HK-2 (cell line): Measurements from ENCODE around the gene C4orf51.

ENCODE experiments used
- DNase-seq: peaks from one replicate; pipeline ENCODE4 v3.0.0-alpha.2; 2018; ENCODE audit not compliant: unreplicated experiment

C4orf51 gene

DNA sequence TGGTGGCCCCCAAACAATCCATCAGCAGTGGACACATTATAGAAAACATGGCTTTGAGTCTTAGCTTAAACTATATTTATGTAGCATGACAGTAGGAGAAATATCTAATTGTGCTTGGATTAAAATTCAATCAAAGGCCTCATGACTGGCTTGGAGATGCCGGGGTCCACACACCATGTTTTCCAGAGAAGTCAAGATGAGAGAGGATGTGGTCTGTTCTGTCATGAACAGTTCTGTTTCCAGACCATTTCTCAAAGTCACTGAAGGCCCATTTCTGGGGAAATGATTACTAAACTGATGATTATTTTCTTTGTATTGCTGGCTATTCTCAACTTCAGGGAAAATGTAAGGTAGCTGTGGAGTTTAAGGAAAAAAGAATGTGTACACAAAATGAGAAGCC lies 76.3 kb downstream of the C4orf51 start:
- DNase-seq, result no peak

DNA sequence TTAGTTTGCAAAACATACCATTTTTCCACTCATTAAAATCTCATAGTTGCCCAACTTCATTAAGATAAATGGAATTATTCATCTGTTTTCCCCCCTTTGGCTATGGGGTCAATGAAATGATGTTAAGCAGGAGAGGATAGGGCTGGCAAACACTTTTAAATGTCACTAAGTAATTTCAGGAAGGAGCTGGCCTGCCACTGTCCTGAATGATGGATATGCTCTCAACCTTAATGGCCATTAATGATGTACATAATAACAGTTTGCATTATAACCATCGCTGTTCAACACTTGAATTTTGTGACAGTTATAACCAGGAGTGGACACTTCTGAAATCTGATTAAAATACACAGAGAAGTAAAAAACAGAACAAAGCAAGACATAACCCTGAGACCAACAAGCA lies 77.2 kb downstream of the C4orf51 start:
- no peak for DNase-seq

DNA sequence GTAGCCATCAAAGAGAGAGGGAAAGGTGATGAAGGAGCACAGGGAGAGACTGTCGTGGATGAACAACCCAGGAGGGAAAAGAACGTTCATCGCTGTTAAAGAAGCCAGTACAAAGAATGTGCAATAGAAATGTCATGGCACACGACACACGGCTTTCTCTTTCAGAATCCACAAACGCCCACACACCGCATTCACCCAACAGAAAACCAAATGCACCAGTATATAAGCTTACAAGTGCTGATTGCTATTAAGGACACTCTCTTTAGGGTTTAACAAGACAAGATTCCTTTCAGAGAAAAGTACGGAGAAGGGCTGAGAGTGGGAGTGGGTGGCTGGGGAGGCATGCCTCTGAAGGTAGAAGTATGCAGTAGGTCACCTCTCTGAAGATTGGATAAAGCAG lies 80.2 kb downstream of the C4orf51 start:
- DNase-seq, result no peak

DNA sequence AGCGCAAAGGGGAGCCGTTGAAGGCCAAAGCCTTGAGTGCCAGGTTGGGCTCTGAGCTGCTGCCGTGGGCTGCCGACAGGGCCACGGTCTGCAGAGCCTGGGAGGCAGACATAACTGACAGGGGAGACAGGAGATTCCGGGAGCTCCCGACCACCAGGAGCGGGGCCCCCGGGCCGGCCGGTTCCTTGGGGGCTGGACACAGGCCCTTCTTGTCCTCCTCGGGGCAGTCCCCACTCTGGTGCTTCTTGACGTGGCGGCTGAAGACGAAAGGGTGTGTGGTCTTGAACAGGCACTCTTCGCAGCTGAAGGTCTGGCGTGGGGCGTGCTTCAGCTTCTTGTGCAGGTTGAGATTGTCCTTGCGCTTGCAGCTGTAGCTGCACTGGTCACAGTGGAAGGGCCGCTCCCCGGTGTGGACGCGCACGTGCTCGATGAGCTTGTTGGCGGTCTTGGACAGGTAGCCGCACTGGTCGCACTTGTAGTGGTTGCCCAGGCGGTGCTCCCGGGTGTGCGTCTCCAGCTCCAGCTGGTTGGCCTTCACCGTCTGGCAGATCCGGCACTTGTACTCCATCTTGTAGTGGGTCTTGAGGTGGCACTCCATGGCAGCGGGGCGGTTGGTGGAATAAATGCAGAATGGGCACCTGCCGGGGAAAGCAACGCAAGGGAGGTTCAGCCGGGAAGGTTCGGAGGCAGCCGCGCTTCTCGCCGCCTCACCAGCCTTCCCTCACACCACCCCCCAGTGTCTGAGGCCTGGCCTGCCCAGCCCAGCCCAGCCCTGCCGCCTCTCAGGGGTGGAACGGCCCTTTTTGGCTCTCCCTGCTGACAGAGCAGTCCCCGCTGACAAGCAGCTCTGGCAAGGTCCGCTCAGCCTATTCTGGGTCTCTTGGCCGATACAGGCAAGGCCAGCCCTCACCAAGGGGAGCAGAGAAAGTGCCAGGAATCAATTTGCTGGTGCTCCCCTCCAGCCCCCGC lies 81.3 kb downstream of the C4orf51 start:
- no peak for DNase-seq

DNA sequence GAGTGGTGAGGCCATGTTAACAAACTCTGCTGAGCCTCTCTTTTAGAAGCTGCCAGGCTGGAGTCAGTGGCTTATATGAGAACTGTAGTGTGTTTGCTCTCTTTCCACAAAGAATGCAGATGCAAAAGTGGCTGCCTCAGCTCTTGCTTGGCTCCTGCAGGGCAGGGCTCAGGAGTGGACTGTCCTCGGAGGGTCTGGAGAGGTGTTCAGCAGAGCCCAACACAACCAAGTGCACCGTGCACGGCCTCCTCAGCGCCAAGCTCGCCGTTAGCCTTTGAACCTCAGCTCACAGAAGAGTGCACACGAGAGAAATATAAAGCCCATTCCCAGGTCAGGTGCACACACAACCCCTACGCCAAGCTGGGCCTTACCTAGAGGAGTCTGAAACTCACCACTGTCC lies 82.8 kb downstream of the C4orf51 start:
- no peak for DNase-seq

DNA sequence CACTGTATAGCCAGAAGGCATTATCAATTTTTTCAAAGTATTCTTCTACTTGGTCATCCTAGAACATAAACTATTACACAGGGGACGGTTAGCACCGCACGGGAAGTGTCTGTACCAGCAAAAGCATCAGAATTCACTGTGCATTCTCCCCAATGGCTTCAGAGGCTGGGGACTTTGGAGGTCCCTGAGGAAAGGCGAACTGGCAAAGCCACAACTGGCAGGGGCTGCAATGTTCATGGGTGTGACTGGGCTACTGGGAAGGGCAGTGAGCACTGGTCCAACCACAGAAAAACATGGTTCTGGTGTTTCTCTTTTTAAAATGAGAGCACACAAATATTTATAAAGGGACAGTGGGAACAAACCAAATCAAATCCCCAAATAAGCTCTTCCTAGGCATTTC lies 83.5 kb downstream of the C4orf51 start:
- no peak for DNase-seq

DNA sequence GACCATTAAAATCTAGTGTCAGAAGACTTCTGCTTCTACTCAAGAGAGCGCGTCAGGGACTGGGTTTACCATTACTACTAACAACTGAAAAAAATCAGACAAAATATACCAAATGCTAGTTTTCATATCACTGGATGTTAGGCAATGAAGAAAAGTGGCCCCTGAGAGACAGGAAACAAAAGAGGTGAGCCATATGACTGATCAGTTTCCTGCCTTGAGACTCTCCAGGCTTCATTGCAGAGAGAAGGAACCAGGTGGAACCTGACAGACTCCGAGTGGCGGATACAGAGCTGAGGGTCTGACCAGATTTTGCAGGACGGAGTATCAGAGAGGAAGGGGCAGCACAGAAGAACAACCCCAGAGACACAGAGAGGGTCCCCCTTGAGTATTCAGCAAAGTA lies 86.3 kb downstream of the C4orf51 start:
- DNase-seq, result no peak

DNA sequence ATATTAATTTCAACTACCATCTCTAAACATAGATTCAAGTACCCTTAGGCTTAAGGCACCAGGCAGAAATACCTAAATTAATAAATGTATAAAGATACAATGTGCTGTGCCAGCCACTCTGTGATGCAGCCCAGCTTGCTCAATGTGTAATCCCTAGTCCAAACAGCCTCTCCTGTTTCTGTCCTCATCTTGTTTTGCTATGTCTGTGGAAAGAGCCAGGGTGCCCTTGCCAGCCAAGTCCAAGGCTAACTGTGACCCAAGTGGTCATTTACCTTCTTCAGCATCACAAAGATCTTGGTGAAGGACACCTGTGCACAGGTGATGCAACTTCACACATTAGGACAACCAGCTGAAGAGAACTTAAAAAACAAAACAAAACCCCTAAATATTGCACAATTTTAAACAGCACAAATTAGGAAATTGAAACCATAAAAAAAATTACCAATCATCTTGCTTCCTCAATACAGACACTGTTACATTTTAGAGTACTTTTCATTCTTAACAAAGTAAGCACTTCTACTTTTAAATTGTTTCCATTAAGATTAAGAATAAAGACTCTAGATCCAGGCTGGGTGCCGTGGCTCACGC lies 89.6 kb downstream of the C4orf51 start:
- no peak for DNase-seq

DNA sequence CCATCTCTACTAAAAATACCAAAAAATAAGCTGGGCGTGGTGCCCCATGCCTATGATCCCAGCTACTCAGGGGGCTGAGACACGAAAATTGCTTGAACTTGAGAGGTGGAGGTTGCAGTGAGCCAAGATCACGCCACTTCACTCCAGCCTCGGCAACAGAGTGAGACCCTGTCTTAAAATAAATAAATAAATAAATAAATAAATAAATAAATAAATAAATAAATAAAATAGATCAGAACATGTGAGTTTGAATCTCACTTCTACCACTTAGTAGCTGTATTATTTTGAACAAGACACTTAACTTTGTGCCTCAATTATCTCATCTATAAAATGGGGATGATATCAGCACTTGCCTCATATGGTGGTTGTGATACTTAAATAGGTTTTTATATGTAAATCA lies 90.2 kb downstream of the C4orf51 start:
- DNase-seq, result no peak

DNA sequence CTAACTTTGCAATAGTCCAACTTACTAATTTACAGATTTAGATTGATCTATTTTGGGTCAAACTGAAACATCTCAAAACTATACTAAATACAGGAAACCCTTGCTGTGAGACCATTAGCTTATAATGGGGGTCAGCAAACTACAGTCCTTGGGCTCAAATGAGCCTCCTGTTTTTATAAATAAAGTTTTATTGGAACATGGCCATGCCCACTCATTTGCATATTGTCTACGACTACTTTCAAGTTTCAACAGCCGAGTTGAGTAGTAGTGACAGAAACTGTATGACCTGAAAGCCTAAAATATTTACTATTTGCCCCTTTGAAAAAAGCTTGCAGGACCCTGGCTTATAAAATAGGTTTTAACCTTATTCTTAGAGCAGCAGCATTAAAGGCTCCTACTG lies 92.4 kb downstream of the C4orf51 start:
- DNase-seq, result no peak

DNA sequence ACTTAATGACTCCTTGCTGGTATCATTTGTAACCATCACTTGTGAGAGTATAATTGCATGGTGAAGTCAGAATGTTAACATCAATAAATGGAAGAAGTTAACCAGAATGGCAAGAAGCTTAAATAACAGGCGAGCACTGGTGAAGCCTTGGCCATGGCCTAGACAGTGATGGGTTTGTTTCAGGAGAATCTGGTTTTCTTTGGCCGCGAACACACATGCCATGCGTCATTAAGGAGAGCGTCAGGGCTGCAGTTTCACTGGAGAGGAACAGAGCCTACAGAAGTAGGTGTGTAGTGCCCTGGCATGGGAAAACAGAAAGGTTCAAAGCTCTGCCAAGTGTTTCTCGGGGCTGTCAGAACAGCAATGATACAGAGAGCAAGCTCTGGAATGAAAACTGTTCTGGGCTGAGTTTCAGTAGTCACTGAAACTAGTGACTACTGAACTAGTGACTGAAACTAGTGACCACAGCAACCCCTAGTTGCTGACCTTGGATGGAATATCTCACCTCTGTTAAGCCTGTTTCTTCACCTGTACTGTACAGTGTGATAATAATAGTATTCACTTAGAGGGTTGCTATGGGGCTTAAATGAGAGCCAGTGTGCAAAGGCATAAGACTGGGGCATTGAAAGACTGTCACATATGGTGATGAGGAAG lies 93.8 kb downstream of the C4orf51 start:
- DNase-seq, result no peak

DNA sequence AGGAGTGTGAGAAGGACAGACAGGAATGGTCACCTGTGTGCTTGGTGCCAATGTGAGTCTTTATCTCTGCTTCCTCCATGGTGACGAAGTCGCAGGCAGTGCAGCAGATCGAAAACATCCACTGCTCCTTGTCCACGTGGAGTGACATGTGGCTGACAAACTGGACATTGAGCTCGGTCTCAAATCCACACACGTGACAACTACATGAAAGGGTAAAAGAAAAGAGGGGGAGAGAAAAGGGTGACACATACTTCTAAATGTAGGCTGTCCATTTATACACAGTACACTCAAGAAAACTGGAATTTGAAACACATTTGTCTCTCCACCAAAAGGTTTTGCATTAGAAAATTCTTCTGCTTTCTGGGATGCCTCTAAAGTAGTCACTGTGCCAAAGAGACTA lies 94.5 kb downstream of the C4orf51 start:
- no peak for DNase-seq

DNA sequence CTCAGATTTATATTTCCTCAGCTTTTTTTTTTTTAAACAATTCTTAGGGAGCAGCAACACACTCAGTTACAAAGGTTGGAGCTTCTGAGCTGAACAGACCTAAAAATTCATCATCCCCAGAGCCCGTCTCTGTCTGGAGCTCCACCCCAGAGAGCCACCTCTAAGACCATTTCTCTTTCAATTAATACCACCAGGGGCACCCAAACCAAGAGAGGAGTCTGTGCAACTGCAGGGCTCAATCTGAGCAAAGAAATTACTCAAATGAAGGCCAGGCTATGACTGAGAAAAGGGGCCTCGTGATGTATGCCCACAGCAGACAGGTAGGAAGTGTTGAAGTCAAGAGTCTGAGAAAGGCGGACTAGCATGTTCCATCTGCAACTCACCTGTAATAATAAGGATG lies 95.5 kb downstream of the C4orf51 start:
- no peak for DNase-seq

DNA sequence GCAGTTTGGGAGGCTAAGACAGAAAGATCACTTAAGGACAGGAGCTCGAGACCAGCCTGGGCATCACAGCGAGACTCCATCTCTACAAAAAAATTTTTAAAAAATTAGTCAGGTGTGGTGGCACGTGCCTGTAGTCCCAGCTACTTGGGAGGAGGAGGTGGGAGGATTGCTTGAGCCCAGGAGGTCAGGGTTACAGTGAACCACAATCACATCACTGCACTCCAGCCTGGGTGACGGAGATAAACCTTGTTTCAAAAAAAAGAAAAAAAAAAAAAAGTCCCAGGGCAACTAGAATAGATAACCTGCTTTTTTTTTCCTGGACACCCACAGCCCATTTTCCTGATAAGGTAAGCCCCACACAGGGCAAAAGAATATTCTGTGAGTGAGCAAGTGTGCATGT lies 96.3 kb downstream of the C4orf51 start:
- DNase-seq, result no peak

DNA sequence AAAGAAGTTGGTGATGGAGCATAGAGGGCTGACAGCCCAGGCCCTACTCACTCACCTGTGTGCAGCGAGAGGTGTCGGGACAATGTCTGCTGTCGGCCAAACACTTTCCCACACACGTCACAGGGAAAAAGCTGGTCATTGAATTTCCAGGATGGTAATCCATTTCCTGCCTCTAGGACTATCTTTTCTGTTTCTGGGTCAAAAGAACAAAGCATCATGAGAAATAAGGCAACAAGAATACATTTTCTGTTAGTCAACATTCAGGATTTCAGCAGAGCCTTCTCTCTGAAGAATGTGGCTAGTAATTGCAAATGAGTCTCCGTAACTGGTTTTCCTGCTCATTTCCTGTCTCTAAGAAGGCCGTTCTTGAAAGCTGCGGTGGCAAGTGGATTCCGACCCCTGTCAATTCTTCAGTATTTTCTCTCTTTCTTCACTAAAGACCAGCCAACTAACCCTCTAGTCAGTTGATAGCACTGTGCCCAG lies 99.4 kb downstream of the C4orf51 start:
- DNase-seq, result no peak

DNA sequence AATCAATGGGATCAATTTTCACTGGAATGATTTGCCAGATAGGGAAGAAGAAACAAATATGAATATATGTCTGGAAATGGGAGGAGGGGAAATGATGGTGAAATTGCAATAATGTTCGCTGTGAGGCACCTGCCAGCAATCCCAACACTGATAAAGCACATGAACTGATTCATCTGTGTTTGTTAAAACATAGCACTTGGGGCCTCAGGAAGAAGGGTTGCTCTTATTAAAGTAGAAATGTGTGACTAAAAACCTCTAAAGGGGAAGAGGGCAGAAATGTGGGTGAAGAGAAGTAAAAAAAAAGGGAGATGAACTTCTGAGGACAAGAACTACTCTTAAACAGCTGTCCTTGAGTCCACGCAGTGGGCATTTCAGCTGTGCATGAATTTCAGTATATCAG lies 101.4 kb downstream of the C4orf51 start:
- no peak for DNase-seq
